Esophagus muscularis mucosa (tissue), 4 donors: Measurements from ENCODE around the gene TMEM202.

Experiments used
- CTCF ChIP-seq, 3 experiments: fragments of 200-600 bp in 2 of 3; fragments of 450-650 bp in 1 of 3; sonication (generic) in 2 of 3; IDR thresholded peaks; one replicate each; pipeline ENCODE4 v1.5.1; 2017 to 2019; ENCODE audit warnings: antibody characterized with exemption in 3 of 3, mild to moderate bottlenecking in 2 of 3, moderate library complexity in 1 of 3
- EP300 ChIP-seq: sonication (generic); formaldehyde crosslinking; IDR thresholded peaks from one replicate; pipeline ENCODE4 v1.6.1; 2017; ENCODE audit warnings: antibody characterized with exemption
- POLR2A ChIP-seq: fragments of 450-650 bp; IDR thresholded peaks from one replicate; pipeline ENCODE4 v1.6.1; 2017; ENCODE audit warnings: antibody characterized with exemption, moderate library complexity, mild to moderate bottlenecking, low read depth

- TF ChIP-seq POLR2A = no peak
- TF ChIP-seq CTCF (IDR thresholded peaks at IDR 0.05) = no peak
- TF ChIP-seq EP300 = no peak
These were observed 13.4 kb downstream of the TMEM202 start for GRCh38 chr15:72411544-72411943.
